Urothelium cell line (cell line): ENCODE data around the gene MYH8.

ENCODE experiments used
- DNase-seq: peaks from one replicate; pipeline ENCODE4 v3.0.0; 2011; ENCODE audit warnings: low spot score, mixed read lengths
- FAIRE-seq: peaks from 2 replicates; lab custom pipeline; 2011; peaks lifted over from hg19 to GRCh38; lab: Jason Lieb, UNC

MYH8 gene

GRCh38 chr17:10421900-10422542, at the start of gene MYH8:
MYH8 (minus strand) TSS chr17:10421950; CDS start chr17:10420227, 1,723 bp downstream.
- no peak for DNase-seq
- no peak for FAIRE-seq

- no peak for DNase-seq
- FAIRE-seq = no peak
Observed at GRCh38 chr17:10469459-10469858, 47.7 kb upstream of the MYH8 start, which contains the start of gene MYH4. MYH4 (minus strand) TSS chr17:10469559; CDS start chr17:10466745, 2,814 bp downstream.

- DNase-seq (no peak), FAIRE-seq (no peak)
Observed at GRCh38 chr17:10463402-10463801, 41.7 kb upstream of the MYH8 start.

- no peak for DNase-seq
- no peak for FAIRE-seq
Observed at GRCh38 chr17:10460062-10460461, 38.3 kb upstream of the MYH8 start.

GRCh38 chr17:10458701-10459100, 37.0 kb upstream of the MYH8 start:
- no peak for DNase-seq
- no peak for FAIRE-seq

- FAIRE-seq (no peak), DNase-seq (no peak)
Observed at GRCh38 chr17:10457952-10458351, 36.2 kb upstream of the MYH8 start.

- FAIRE-seq = no peak
Observed at GRCh38 chr17:10447026-10447931, 25.5 kb upstream of the MYH8 start.

GRCh38 chr17:10439816-10440215, 18.1 kb upstream of the MYH8 start:
- DNase-seq (no peak), FAIRE-seq (no peak)

More at GRCh38 chr17:10447026-10447931, 25.5 kb upstream of the MYH8 start:
- DNase-seq = no peak

- FAIRE-seq (no peak), DNase-seq (no peak)
Observed at GRCh38 chr17:10435096-10435495, 13.3 kb upstream of the MYH8 start.

GRCh38 chr17:10429421-10430045, 7.8 kb upstream of the MYH8 start:
- DNase-seq (peak; percentile 11), FAIRE-seq (no peak)

GRCh38 chr17:10428781-10429180, 7.0 kb upstream of the MYH8 start:
- FAIRE-seq (no peak), DNase-seq (no peak)

GRCh38 chr17:10421211-10421610, 539 bp downstream of the MYH8 start:
- FAIRE-seq = no peak

GRCh38 chr17:10420811-10421210, 939 bp downstream of the MYH8 start:
- FAIRE-seq (no peak), DNase-seq (no peak)

More at GRCh38 chr17:10421211-10421610, 539 bp downstream of the MYH8 start:
- DNase-seq = no peak

- FAIRE-seq (no peak), DNase-seq (no peak)
Observed at GRCh38 chr17:10417431-10417830, 4.3 kb downstream of the MYH8 start.

GRCh38 chr17:10415161-10415560, 6.6 kb downstream of the MYH8 start:
- FAIRE-seq = no peak

GRCh38 chr17:10403589-10403988, 18.2 kb downstream of the MYH8 start:
- DNase-seq (no peak), FAIRE-seq (no peak)

More at GRCh38 chr17:10415161-10415560, 6.6 kb downstream of the MYH8 start:
- no peak for DNase-seq

GRCh38 chr17:10398352-10398751, 23.4 kb downstream of the MYH8 start:
- no peak for DNase-seq
- FAIRE-seq = no peak

- FAIRE-seq = no peak
- DNase-seq = no peak
Observed at GRCh38 chr17:10396524-10397163, 25.1 kb downstream of the MYH8 start.

- DNase-seq = no peak
- FAIRE-seq = no peak
Observed at GRCh38 chr17:10394201-10394887, 27.4 kb downstream of the MYH8 start.

GRCh38 chr17:10392880-10393279, 28.9 kb downstream of the MYH8 start:
- DNase-seq (no peak), FAIRE-seq (no peak)
